Fibroblast of villous mesenchyme (primary cell): ENCODE data around the gene ANKHD1. TPM values are rescaled to one million over a fixed set of nuclear protein-coding genes. Genes with fewer than 3 reads are reported as not detected.

Experiments
- DNase-seq: peaks from one replicate; pipeline ENCODE4 v3.0.0-alpha.2; 2010; ENCODE audit warnings: low read depth
- H3K4me3 ChIP-seq: 2 replicates; pipeline ENCODE4 v1.5.1; 2011; ENCODE audit warnings: low read depth, mild to moderate bottlenecking, low read length
- CTCF ChIP-seq: IDR thresholded peaks from 2 replicates; pipeline ENCODE4 v1.5.1; 2012; ENCODE audit warnings: low read depth, mild to moderate bottlenecking, low read length; ENCODE audit not compliant: insufficient read depth
- small RNA-seq: library from RNA; depleted of rRNA; stranded (forward); fragments of <200 nt; gene quantifications from one replicate; pipeline ENCODE3, GENCODE V24; 2012
- total RNA-seq: library from RNA; depleted of rRNA; stranded (reverse); fragments of >200 nt; gene quantifications from 2 replicates; pipeline ENCODE4 v1.2.3, GENCODE V29; 2012

Gene ANKHD1
- total RNA-seq, 1 donor, result 64.8 TPM

- H3K4me3 ChIP-seq, result no peak overlapping the region
- no peak for TF ChIP-seq CTCF
- peak; percentile 45 for DNase-seq
These were observed 186.9 kb downstream of the ANKHD1 start for GRCh38 chr5:140588311-140589070.

Small RNAs within 50 kb of the gene (small RNA-seq; reads per million reads assigned to genes)
- gene RF00279 (not detected), gene RF00443 (not detected), gene RNU4-14P (not detected)

Other genes starting within 250 kb of the ANKHD1 start
- gene CYSTM1, start 226.6 kb upstream of the ANKHD1 start, total RNA-seq, result 9.5 and 15.8 TPM in 2 replicates
- gene PFDN1, start 98.7 kb upstream of the ANKHD1 start, total RNA-seq, result 69.1 and 91.5 TPM in 2 replicates
- gene HBEGF, start 55.2 kb upstream of the ANKHD1 start, total RNA-seq, result 7.4 and 9.5 TPM in 2 replicates
- gene SLC4A9, start 41.6 kb upstream of the ANKHD1 start, total RNA-seq, result not detected in 2 replicates
- 0.32 and 0.86 TPM in 2 replicates for gene EIF4EBP3, start 145.8 kb downstream of the ANKHD1 start, total RNA-seq
- 40.6 and 53.1 TPM in 2 replicates for gene SRA1, start 155.6 kb downstream of the ANKHD1 start, total RNA-seq
- 11.9 and 14.7 TPM in 2 replicates for gene APBB3, start 162.8 kb downstream of the ANKHD1 start, total RNA-seq
- gene SLC35A4, start 163.0 kb downstream of the ANKHD1 start, total RNA-seq, result 11.9 and 13.8 TPM in 2 replicates
- 0.97 and 2.2 TPM in 2 replicates for gene CD14, start 231.3 kb downstream of the ANKHD1 start, total RNA-seq
- gene TMCO6, start 237.6 kb downstream of the ANKHD1 start, total RNA-seq, result 7.7 and 8.6 TPM in 2 replicates
- gene NDUFA2, start 245.8 kb downstream of the ANKHD1 start, total RNA-seq, result 36.7 and 39.7 TPM in 2 replicates
- gene IK, start 246.0 kb downstream of the ANKHD1 start, total RNA-seq, result 65.6 and 71.2 TPM in 2 replicates